ENCODE measurements around the gene MTFP1. TPM values are rescaled to one million over a fixed set of nuclear protein-coding genes. Genes with fewer than 3 reads are reported as not detected.

The MTFP1 gene
- total and polyA plus RNA-seq, 4 donors: 1.8 to 40.0 (median 25.5) TPM

DNA sequence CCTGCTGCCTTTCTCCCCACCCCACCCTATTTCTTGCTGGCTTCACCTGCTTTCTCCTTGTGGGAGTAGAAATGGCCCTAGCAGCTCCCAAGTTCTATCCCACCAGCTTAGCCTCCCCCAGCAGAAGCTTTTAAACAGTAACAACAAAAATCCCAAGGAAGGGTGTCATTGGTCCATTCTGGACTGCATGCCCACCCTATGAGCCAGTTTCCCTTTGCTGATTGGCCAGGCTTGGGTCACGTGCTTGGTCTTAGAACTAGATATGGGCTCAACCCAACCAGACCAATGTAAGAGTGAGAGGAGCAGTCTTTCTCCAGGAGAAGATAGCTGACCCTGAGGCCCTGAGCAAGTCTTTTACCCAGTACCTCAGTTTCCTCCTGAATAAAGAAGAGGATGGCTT is 2.3 kb downstream of the MTFP1 start:
- H3K27ac ChIP-seq (ENCODE audit: low read depth in 1 of 2, low read length in 1 of 2): no peak overlapping the region
- H3K4me3 ChIP-seq: no peak overlapping the region
- ATAC-seq (ENCODE audit: insufficient read depth, low FRiP score): no peak
- H3K4me1 ChIP-seq (ENCODE audit: control insufficient read depth in 5 of 5, insufficient read depth in 5 of 5, low read length in 5 of 5): peaks cover under 1 to 19% (median 9%) of the 10 kb centered on the region in 5 donors
- WGBS, 2 donors: 88 to 94% methylated on average over 1 of the region's 1 CpG
- H3K27me3 ChIP-seq (ENCODE audit: control insufficient read depth in 3 of 3, insufficient read depth in 3 of 3, low read length in 2 of 3): no peaks in the 10 kb centered on the region
- DNase-seq: no peak
- no peak overlapping the region for H3K9ac ChIP-seq (ENCODE audit: insufficient read depth in 1 of 2, low read length in 2 of 2)
- TF ChIP-seq, protein P1, sequence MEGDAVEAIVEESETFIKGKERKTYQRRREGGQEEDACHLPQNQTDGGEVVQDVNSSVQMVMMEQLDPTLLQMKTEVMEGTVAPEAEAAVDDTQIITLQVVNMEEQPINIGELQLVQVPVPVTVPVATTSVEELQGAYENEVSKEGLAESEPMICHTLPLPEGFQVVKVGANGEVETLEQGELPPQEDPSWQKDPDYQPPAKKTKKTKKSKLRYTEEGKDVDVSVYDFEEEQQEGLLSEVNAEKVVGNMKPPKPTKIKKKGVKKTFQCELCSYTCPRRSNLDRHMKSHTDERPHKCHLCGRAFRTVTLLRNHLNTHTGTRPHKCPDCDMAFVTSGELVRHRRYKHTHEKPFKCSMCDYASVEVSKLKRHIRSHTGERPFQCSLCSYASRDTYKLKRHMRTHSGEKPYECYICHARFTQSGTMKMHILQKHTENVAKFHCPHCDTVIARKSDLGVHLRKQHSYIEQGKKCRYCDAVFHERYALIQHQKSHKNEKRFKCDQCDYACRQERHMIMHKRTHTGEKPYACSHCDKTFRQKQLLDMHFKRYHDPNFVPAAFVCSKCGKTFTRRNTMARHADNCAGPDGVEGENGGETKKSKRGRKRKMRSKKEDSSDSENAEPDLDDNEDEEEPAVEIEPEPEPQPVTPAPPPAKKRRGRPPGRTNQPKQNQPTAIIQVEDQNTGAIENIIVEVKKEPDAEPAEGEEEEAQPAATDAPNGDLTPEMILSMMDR (IDR thresholded peaks at IDR 0.05; ENCODE audit: control extremely low read depth, extremely low read depth): no peak
- no peaks in the 10 kb centered on the region for H3K36me3 ChIP-seq (ENCODE audit: control insufficient read depth in 4 of 4, insufficient read depth in 4 of 4, low read length in 4 of 4)
- H3K9me3 ChIP-seq (ENCODE audit: control insufficient read depth in 4 of 4, insufficient read depth in 3 of 4, low read length in 3 of 4): peaks cover 0 to 2% (median 0%) of the 10 kb centered on the region in 4 donors

DNA sequence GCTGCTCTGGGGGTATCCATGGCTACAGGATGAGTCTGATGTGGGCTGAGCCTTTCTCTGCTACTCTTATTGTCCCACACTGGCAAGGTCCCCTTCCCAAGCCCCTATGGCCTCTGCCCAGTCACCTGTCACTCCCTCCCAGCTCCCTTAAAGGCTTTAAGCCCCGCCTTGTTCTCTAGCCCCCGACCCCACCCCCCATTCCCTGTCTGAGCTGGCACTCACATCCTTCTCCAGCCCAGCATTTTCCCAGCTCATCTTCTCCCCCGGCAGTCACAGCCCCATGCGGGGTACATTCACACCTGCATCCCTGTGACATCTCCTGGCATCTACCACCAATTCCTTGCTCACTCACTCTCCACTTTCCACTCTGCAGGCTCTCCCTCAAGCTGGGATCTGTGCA is 4.3 kb downstream of the MTFP1 start:
- H3K4me1 ChIP-seq (ENCODE audit: control insufficient read depth in 5 of 5, insufficient read depth in 5 of 5, low read length in 5 of 5): peaks cover 0 to 8% (median 3%) of the 10 kb centered on the region in 5 donors
- H3K36me3 ChIP-seq (ENCODE audit: control insufficient read depth in 4 of 4, insufficient read depth in 4 of 4, low read length in 4 of 4): no peaks in the 10 kb centered on the region
- no peak overlapping the region for H3K9ac ChIP-seq (ENCODE audit: insufficient read depth in 1 of 2, low read length in 2 of 2)
- no peak for DNase-seq
- 62 to 77% methylated on average over 4 of the region's 4 CpGs for WGBS, 2 donors
- H3K4me3 ChIP-seq: no peak overlapping the region
- no peak overlapping the region for H3K27ac ChIP-seq (ENCODE audit: low read depth in 1 of 2, low read length in 1 of 2)
- no peaks in the 10 kb centered on the region for H3K27me3 ChIP-seq (ENCODE audit: control insufficient read depth in 3 of 3, insufficient read depth in 3 of 3, low read length in 2 of 3)
- peaks cover 0 to 2% (median 0%) of the 10 kb centered on the region in 4 donors for H3K9me3 ChIP-seq (ENCODE audit: control insufficient read depth in 4 of 4, insufficient read depth in 3 of 4, low read length in 3 of 4)
- no peak for ATAC-seq (ENCODE audit: insufficient read depth, low FRiP score)
- TF ChIP-seq, protein P1 (IDR thresholded peaks at IDR 0.05; ENCODE audit: control extremely low read depth, extremely low read depth): no peak

DNA sequence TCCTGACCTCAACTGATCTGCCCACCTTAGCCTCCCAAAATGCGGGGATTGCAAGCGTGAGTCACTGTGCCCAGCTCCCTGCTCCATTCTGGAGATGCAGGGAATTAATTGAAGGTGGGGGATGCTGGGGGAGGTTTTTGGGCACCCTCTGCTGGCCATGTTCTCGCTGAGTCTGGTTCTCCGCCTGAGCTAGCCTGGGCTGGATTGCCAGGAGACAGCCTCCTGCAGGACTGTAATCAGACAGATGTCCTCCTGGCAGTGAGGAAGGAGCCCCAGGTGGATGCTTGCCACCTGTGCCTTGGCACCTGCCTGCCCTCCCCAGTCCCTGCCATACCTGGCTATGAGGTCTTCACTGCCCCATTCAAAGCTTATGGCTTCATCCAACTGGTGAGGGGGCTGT is 5.4 kb downstream of the MTFP1 start:
- Histone ChIP-seq H3K9ac (ENCODE audit: insufficient read depth in 1 of 2, low read length in 2 of 2) (no peak overlapping the region), H3K27me3 (ENCODE audit: control insufficient read depth in 3 of 3, insufficient read depth in 3 of 3, low read length in 2 of 3) (no peaks in the 10 kb centered on the region), H3K36me3 (ENCODE audit: control insufficient read depth in 4 of 4, insufficient read depth in 4 of 4, low read length in 4 of 4) (no peaks in the 10 kb centered on the region), H3K4me1 (ENCODE audit: control insufficient read depth in 5 of 5, insufficient read depth in 5 of 5, low read length in 5 of 5) (peaks cover 0 to 6% (median 0%) of the 10 kb centered on the region in 5 donors), H3K4me3 (no peak overlapping the region), H3K27ac (ENCODE audit: low read depth in 1 of 2, low read length in 1 of 2) (no peak overlapping the region), H3K9me3 (ENCODE audit: control insufficient read depth in 4 of 4, insufficient read depth in 3 of 4, low read length in 3 of 4) (peaks cover 0 to 6% (median 0%) of the 10 kb centered on the region in 4 donors)
- ATAC-seq (ENCODE audit: insufficient read depth, low FRiP score) (no peak), DNase-seq (no peak)
- WGBS, 2 donors: 84 to 88% methylated on average over 4 of the region's 4 CpGs
- TF ChIP-seq, protein P1 (IDR thresholded peaks at IDR 0.05; ENCODE audit: control extremely low read depth, extremely low read depth): no peak

DNA sequence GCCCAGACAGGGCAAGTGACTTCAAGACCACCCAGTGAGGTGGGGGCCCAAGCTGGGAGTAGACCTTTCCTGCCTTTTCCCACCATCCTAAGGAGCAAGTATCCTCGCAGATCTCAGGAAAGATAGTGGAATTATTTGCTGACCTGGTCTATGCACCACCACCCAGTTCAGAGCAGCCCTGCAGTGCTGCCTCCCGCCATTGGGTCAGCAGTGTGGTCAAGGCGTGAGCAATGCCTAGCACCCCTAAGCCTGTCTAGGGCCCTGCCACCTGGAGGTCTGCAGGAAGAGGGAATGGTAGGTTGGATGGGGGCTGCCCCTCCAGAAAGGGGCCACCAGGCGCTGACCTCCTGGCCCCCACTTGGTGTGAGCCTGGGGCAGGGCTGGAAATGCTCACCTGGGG is 6.5 kb downstream of the MTFP1 start:
- WGBS, 2 donors: 94% methylated on average over 4 of the region's 4 CpGs
- Histone ChIP-seq H3K36me3 (ENCODE audit: control insufficient read depth in 4 of 4, insufficient read depth in 4 of 4, low read length in 4 of 4) (no peaks in the 10 kb centered on the region), H3K9ac (ENCODE audit: insufficient read depth in 1 of 2, low read length in 2 of 2) (no peak overlapping the region), H3K4me3 (no peak overlapping the region), H3K9me3 (ENCODE audit: control insufficient read depth in 4 of 4, insufficient read depth in 3 of 4, low read length in 3 of 4) (peaks cover 0 to 6% (median 0%) of the 10 kb centered on the region in 4 donors), H3K4me1 (ENCODE audit: control insufficient read depth in 5 of 5, insufficient read depth in 5 of 5, low read length in 5 of 5) (peaks cover 0 to 3% (median 0%) of the 10 kb centered on the region in 5 donors), H3K27me3 (ENCODE audit: control insufficient read depth in 3 of 3, insufficient read depth in 3 of 3, low read length in 2 of 3) (no peaks in the 10 kb centered on the region), H3K27ac (ENCODE audit: low read depth in 1 of 2, low read length in 1 of 2) (no peak overlapping the region)
- no peak for ATAC-seq (ENCODE audit: insufficient read depth, low FRiP score)
- DNase-seq: no peak
- TF ChIP-seq, protein P1 (IDR thresholded peaks at IDR 0.05; ENCODE audit: control extremely low read depth, extremely low read depth): no peak

Data from lung (tissue), 12 donors.